K562 (cell line): ENCODE measurements around the gene PIGV. TPM values are rescaled to one million over a fixed set of nuclear protein-coding genes. Genes with fewer than 3 reads are reported as not detected.
A peak's percentile ranks its signal among the peaks of the same experiment; 100 is the strongest.

Experiments
- ARHGAP35 ChIP-seq: fragments of 450-650 bp; IDR thresholded peaks from 2 replicates; pipeline ENCODE4 v1.6.1; 2018; ENCODE audit not compliant: partially characterized antibody
- FOSL1 ChIP-seq: fragments of 200-800 bp; sonication (Bioruptor generic); conservative IDR thresholded peaks from 2 replicates; pipeline ENCODE4 v1.6.1; 2016; ENCODE audit warnings: missing genetic modification characterization, missing compliant biosample characterization
- FOXJ3 ChIP-seq: sonication (generic); formaldehyde crosslinking; IDR thresholded peaks from 2 replicates; pipeline ENCODE4 v1.4.0; 2020; ENCODE audit warnings: mild to moderate bottlenecking, missing genetic modification reagents
- GABPB2 ChIP-seq: fragments of 250-450 bp; sonication (Bioruptor Pico); conservative IDR thresholded peaks from 2 replicates; pipeline ENCODE4 v1.5.1; 2021; ENCODE audit warnings: mild to moderate bottlenecking
- KLF1 ChIP-seq: fragments of 450-650 bp; IDR thresholded peaks from 2 replicates; pipeline ENCODE4 v1.6.1; 2016; ENCODE audit warnings: missing genetic modification characterization, missing compliant biosample characterization
- KLF13 ChIP-seq: fragments of 450-650 bp; IDR thresholded peaks from 2 replicates; pipeline ENCODE4 v1.6.1; 2016; ENCODE audit warnings: missing genetic modification characterization, low read depth, mild to moderate bottlenecking, missing compliant biosample characterization, moderate library complexity, borderline replicate concordance
- PRMT5 ChIP-seq: sonication (generic); formaldehyde crosslinking; IDR thresholded peaks from 2 replicates; pipeline ENCODE4 v1.5.0; 2020; ENCODE audit warnings: missing genetic modification reagents
- RBM14 ChIP-seq: fragments of 200-400 bp; formaldehyde crosslinking; IDR thresholded peaks from 2 replicates; pipeline ENCODE4 v1.6.1; 2018; ENCODE audit warnings: low read depth, mild to moderate bottlenecking, low read length, moderate library complexity, borderline replicate concordance; ENCODE audit not compliant: insufficient read depth
- RCOR1 ChIP-seq, 2 experiments: IDR thresholded peaks; 2 replicates each; pipeline ENCODE4 v1.6.1; 2012; ENCODE audit warnings: low read depth in 2 of 2, low read length in 2 of 2, borderline replicate concordance in 1 of 2, improper control_type of control experiment in 1 of 2
- YBX1 ChIP-seq: fragments of 450-650 bp; IDR thresholded peaks from 2 replicates; pipeline ENCODE4 v1.7.1; 2016; ENCODE audit warnings: mild to moderate bottlenecking
- ZBTB17 ChIP-seq: fragments of 450-650 bp; formaldehyde crosslinking; IDR thresholded peaks from 2 replicates; pipeline ENCODE4 v1.4.0; 2020; ENCODE audit warnings: mild to moderate bottlenecking
- ZFP36 ChIP-seq: fragments of 150-350 bp; IDR thresholded peaks from 2 replicates; pipeline ENCODE4 v1.6.1; 2018; ENCODE audit warnings: low read length, low read depth; ENCODE audit not compliant: partially characterized antibody
- ZFX ChIP-seq: sonication (generic); formaldehyde crosslinking; IDR thresholded peaks from 2 replicates; pipeline ENCODE4 v1.8.0; 2022; ENCODE audit warnings: mild to moderate bottlenecking, missing genetic modification reagents, moderate library complexity
- polyA plus RNA-seq, 8 experiments: library from polyadenylated mRNA; depleted of rRNA in 4 of 8; stranded (reverse) in 5 of 8; unstranded in 3 of 8; fragments of >200 nt; fragmentation: Nextera tagmentation in 2 of 8; fragmentation: Illumina TruSeq in 1 of 8; extraction: Ambion mirVana in 2 of 8; extraction: Trizol in 1 of 8; gene quantifications; 2 replicates each; pipeline versions ENCODE4 v1.2.1 to v1.2.3, GENCODE V29; 2011 to 2014; ENCODE audit warnings: inconsistent platforms in 1 of 8, missing spikeins in 1 of 8
- total RNA-seq, 7 experiments: library from RNA; depleted of rRNA in 6 of 7; stranded (reverse); fragments of >200 nt in 6 of 7; fragmentation: Illumina TruSeq in 2 of 7; extraction: Trizol in 2 of 7; gene quantifications; 2 replicates each; pipeline versions ENCODE4 v1.2.1 to v1.2.3, GENCODE V29; 2011 to 2021; ENCODE audit warnings: low replicate concordance in 1 of 7
- TF ChIP-seq, protein P1 (sequence below): fragments of 200-600 bp; sonication (generic); IDR thresholded peaks from one replicate; pipeline ENCODE4 v1.6.1; 2012; ENCODE audit warnings: mild to moderate bottlenecking, low read depth, low read length, inconsistent platforms
- TF ChIP-seq, protein P2 (sequence below): fragments of 450-650 bp; formaldehyde crosslinking; IDR thresholded peaks from 2 replicates; pipeline ENCODE4 v1.4.0; 2020; ENCODE audit warnings: mild to moderate bottlenecking, moderate library complexity

Gene PIGV
- total and polyA plus RNA-seq, 9 of the 15 experiments (the other 6 are each of a cell fraction or from before 2014, with no cell fraction given): 8.4 to 21.8 (median 11.7) TPM

DNA sequence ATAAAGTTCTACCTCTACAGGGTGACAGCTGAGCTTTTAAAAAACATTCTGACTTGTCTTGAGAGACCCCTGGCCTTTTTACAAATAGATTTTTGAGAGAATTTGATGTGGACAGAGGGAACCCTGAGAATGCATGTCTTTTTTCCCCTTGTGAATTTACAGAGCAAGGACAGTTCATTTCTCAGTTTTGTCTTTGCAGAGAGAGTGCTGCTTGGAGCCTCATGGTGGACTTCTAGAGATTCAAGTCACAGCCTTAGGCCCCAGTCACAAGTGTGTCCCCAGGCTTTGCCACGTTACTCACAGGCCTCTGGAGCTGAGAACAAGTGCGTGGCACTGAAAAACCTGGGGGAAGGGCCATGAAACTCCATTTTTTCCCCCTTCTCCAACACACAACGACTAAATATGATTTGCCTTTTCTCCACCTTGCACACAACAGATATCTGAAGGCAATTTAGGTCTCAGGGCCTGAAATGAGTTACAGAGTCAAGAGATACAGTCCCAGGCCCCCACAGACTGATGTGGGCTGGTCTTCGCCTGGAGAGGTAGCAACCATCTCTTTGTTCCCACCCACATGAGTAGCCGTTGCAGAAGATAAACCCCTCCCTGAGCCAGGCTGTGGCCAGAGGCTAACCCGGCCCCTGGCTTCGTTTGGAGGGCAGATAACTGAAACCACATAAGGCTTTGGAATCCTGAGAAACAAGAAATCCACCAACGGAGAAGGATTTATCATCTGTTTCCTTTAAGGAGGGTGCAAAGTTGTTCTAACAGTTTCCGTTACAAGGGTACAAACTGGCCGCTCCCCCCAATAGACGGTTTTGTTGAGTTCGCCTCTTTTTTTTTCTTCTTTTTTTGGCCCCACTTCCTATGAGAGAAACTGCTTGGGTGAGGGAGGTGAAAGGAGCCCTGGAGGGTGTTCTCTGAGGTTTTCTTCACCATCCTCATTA, 1.0 kb upstream of the PIGV start (continued):
- TF ChIP-seq, protein P1, sequence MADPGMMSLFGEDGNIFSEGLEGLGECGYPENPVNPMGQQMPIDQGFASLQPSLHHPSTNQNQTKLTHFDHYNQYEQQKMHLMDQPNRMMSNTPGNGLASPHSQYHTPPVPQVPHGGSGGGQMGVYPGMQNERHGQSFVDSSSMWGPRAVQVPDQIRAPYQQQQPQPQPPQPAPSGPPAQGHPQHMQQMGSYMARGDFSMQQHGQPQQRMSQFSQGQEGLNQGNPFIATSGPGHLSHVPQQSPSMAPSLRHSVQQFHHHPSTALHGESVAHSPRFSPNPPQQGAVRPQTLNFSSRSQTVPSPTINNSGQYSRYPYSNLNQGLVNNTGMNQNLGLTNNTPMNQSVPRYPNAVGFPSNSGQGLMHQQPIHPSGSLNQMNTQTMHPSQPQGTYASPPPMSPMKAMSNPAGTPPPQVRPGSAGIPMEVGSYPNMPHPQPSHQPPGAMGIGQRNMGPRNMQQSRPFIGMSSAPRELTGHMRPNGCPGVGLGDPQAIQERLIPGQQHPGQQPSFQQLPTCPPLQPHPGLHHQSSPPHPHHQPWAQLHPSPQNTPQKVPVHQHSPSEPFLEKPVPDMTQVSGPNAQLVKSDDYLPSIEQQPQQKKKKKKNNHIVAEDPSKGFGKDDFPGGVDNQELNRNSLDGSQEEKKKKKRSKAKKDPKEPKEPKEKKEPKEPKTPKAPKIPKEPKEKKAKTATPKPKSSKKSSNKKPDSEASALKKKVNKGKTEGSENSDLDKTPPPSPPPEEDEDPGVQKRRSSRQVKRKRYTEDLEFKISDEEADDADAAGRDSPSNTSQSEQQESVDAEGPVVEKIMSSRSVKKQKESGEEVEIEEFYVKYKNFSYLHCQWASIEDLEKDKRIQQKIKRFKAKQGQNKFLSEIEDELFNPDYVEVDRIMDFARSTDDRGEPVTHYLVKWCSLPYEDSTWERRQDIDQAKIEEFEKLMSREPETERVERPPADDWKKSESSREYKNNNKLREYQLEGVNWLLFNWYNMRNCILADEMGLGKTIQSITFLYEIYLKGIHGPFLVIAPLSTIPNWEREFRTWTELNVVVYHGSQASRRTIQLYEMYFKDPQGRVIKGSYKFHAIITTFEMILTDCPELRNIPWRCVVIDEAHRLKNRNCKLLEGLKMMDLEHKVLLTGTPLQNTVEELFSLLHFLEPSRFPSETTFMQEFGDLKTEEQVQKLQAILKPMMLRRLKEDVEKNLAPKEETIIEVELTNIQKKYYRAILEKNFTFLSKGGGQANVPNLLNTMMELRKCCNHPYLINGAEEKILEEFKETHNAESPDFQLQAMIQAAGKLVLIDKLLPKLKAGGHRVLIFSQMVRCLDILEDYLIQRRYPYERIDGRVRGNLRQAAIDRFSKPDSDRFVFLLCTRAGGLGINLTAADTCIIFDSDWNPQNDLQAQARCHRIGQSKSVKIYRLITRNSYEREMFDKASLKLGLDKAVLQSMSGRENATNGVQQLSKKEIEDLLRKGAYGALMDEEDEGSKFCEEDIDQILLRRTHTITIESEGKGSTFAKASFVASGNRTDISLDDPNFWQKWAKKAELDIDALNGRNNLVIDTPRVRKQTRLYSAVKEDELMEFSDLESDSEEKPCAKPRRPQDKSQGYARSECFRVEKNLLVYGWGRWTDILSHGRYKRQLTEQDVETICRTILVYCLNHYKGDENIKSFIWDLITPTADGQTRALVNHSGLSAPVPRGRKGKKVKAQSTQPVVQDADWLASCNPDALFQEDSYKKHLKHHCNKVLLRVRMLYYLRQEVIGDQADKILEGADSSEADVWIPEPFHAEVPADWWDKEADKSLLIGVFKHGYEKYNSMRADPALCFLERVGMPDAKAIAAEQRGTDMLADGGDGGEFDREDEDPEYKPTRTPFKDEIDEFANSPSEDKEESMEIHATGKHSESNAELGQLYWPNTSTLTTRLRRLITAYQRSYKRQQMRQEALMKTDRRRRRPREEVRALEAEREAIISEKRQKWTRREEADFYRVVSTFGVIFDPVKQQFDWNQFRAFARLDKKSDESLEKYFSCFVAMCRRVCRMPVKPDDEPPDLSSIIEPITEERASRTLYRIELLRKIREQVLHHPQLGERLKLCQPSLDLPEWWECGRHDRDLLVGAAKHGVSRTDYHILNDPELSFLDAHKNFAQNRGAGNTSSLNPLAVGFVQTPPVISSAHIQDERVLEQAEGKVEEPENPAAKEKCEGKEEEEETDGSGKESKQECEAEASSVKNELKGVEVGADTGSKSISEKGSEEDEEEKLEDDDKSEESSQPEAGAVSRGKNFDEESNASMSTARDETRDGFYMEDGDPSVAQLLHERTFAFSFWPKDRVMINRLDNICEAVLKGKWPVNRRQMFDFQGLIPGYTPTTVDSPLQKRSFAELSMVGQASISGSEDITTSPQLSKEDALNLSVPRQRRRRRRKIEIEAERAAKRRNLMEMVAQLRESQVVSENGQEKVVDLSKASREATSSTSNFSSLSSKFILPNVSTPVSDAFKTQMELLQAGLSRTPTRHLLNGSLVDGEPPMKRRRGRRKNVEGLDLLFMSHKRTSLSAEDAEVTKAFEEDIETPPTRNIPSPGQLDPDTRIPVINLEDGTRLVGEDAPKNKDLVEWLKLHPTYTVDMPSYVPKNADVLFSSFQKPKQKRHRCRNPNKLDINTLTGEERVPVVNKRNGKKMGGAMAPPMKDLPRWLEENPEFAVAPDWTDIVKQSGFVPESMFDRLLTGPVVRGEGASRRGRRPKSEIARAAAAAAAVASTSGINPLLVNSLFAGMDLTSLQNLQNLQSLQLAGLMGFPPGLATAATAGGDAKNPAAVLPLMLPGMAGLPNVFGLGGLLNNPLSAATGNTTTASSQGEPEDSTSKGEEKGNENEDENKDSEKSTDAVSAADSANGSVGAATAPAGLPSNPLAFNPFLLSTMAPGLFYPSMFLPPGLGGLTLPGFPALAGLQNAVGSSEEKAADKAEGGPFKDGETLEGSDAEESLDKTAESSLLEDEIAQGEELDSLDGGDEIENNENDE: no peak
- TF ChIP-seq FOXJ3 (CRISPR knock-in tag) (no peak), YBX1 (no peak), KLF1 (no peak), GABPB2 (CRISPR knock-in tag) (no peak), KLF13 (no peak; the same call in 1 of the 2 replicates), PRMT5 (no peak), RBM14 (no peak), FOSL1 (tag) (peak; percentile 64; the same call in 1 of the 2 replicates), ARHGAP35 (no peak), ZFP36 (peak; percentile 34), ZFX (peak; percentile 72), ZBTB17 (CRISPR knock-in tag) (no peak), RCOR1 (IDR thresholded peaks at IDR 0.05; ENCODE audit: borderline replicate concordance in 1 of 2, low read depth in 2 of 2, low read length in 2 of 2) (peak; percentile 78 to 88)
- TF ChIP-seq, protein P2, sequence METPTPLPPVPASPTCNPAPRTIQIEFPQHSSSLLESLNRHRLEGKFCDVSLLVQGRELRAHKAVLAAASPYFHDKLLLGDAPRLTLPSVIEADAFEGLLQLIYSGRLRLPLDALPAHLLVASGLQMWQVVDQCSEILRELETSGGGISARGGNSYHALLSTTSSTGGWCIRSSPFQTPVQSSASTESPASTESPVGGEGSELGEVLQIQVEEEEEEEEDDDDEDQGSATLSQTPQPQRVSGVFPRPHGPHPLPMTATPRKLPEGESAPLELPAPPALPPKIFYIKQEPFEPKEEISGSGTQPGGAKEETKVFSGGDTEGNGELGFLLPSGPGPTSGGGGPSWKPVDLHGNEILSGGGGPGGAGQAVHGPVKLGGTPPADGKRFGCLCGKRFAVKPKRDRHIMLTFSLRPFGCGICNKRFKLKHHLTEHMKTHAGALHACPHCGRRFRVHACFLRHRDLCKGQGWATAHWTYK (CRISPR knock-in tag): peak; percentile 48
